GM23248 (cell line): Measurements from ENCODE around the gene OXT. TPM values are rescaled to one million over a fixed set of nuclear protein-coding genes. Genes with fewer than 3 reads are reported as not detected.
A peak's percentile ranks its signal among the peaks of the same experiment; 100 is the strongest.

ENCODE experiments used
- DNase-seq: peaks from one replicate; pipeline ENCODE4 v3.0.0-alpha.2; 2015
- H2AFZ ChIP-seq: fragments of 200-600 bp; sonication (generic); 2 replicates; pipeline ENCODE4 v1.6.1; 2016; ENCODE audit warnings: antibody characterized with exemption
- H3F3A ChIP-seq: fragments of 200-600 bp; sonication (generic); 2 replicates; pipeline ENCODE4 v1.6.1; 2016; ENCODE audit warnings: mild to moderate bottlenecking, antibody characterized with exemption, mixed run types; ENCODE audit not compliant: insufficient read depth
- H3K27ac ChIP-seq: fragments of 200-600 bp; sonication (generic); 2 replicates; pipeline ENCODE4 v1.5.1; 2016; ENCODE audit warnings: mild to moderate bottlenecking
- H3K27me3 ChIP-seq: fragments of 200-600 bp; sonication (generic); replicated peaks from 2 replicates; pipeline ENCODE4 v1.6.1; 2016; ENCODE audit warnings: mild to moderate bottlenecking; ENCODE audit not compliant: insufficient read depth
- H3K36me3 ChIP-seq: fragments of 200-600 bp; sonication (generic); 2 replicates; pipeline ENCODE4 v1.6.1; 2016; ENCODE audit warnings: low read depth, mild to moderate bottlenecking
- H3K4me1 ChIP-seq: fragments of 200-600 bp; sonication (generic); 2 replicates; pipeline ENCODE4 v1.6.1; 2016; ENCODE audit warnings: mild to moderate bottlenecking; ENCODE audit not compliant: insufficient read depth
- H3K4me2 ChIP-seq: fragments of 200-600 bp; sonication (generic); one replicate; pipeline ENCODE4 v1.6.1; 2016; ENCODE audit warnings: mild to moderate bottlenecking; ENCODE audit not compliant: unreplicated experiment
- H3K4me3 ChIP-seq: fragments of 200-600 bp; sonication (generic); 2 replicates; pipeline ENCODE4 v1.5.1; 2016; ENCODE audit warnings: mild to moderate bottlenecking
- H3K79me2 ChIP-seq: fragments of 200-600 bp; sonication (generic); 2 replicates; pipeline ENCODE4 v1.6.1; 2016; ENCODE audit warnings: mild to moderate bottlenecking; ENCODE audit not compliant: insufficient read depth
- H3K9ac ChIP-seq: fragments of 200-600 bp; sonication (generic); 2 replicates; pipeline ENCODE4 v1.6.1; 2016; ENCODE audit warnings: mild to moderate bottlenecking
- H3K9me2 ChIP-seq: fragments of 200-600 bp; sonication (generic); 2 replicates; pipeline ENCODE4 v1.6.1; 2016; ENCODE audit warnings: mixed run types, mild to moderate bottlenecking, moderate library complexity; ENCODE audit not compliant: insufficient read depth
- H3K9me3 ChIP-seq: fragments of 200-600 bp; sonication (generic); one replicate; pipeline ENCODE4 v1.6.1; 2017; ENCODE audit warnings: low read depth
- H4K20me1 ChIP-seq: fragments of 200-600 bp; sonication (generic); 2 replicates; pipeline ENCODE4 v1.6.0; 2016; ENCODE audit not compliant: insufficient read depth
- EZH2 ChIP-seq: fragments of 200-600 bp; sonication (generic); IDR thresholded peaks from 2 replicates; pipeline ENCODE4 v1.6.1; 2018; ENCODE audit warnings: antibody characterized with exemption, mild to moderate bottlenecking; ENCODE audit not compliant: insufficient read depth, poor library complexity, severe bottlenecking
- EZH2phosphoT487 ChIP-seq: fragments of 200-600 bp; sonication (generic); IDR thresholded peaks from 2 replicates; pipeline ENCODE4 v1.6.1; 2018; ENCODE audit warnings: antibody characterized with exemption, moderate library complexity, mild to moderate bottlenecking, low read depth; ENCODE audit not compliant: insufficient read depth
- WGBS, 2 experiments: methylation state at CpG; one replicate each; pipeline ENCODE4 v1.1.6; 2015 to 2017; ENCODE audit warnings: low lambda C conversion rate in 2 of 2, low coverage in 1 of 2; ENCODE audit errors: missing lambda C conversion rate in 2 of 2; 5-methylcytosine and 5-hydroxymethylcytosine counted together
- in situ Hi-C: fragments of 300-500 bp; cut with MboI; formaldehyde crosslinking; loops from 2 replicates; pipeline ENCODE4 v1.15.0; 2020
- polyA plus RNA-seq: library from polyadenylated mRNA; unstranded; fragments of >200 nt; fragmentation: Nextera tagmentation; extraction: Ambion mirVana; gene quantifications from 2 replicates; pipeline ENCODE4 v1.2.1, GENCODE V29; 2016
- total RNA-seq: library from RNA; depleted of rRNA; stranded (reverse); fragments of >200 nt; shearing (Covaris generic); gene quantifications from 2 replicates; pipeline ENCODE4 v1.2.3, GENCODE V29; 2014; rRNA removed

The OXT gene
- total and polyA plus RNA-seq, 2 experiments from 2014 or later, result 0.40 TPM; not detected in 1

- Histone ChIP-seq H3K36me3 (no peaks in the 10 kb centered on the region), H3K27me3 (no peaks in the 10 kb centered on the region), H3K9me2 (no peaks in the 10 kb centered on the region), H2AFZ (no peak overlapping the region), H3K4me2 (no peak overlapping the region), H3K79me2 (no peaks in the 10 kb centered on the region), H4K20me1 (no peaks in the 10 kb centered on the region), H3K9me3 (no peaks in the 10 kb centered on the region), H3K4me1 (no peaks in the 10 kb centered on the region), H3K27ac (no peak overlapping the region), H3F3A (no peaks in the 10 kb centered on the region), H3K9ac (no peak overlapping the region), H3K4me3 (no peak overlapping the region)
- TF ChIP-seq EZH2phosphoT487, result no peak
- no peak for TF ChIP-seq EZH2
- 56 to 61% methylated on average over 5 of the region's 5 CpGs for WGBS, 2 experiments
- peak; percentile 18 for DNase-seq
- in situ Hi-C loops, result no loop called here
Observed at GRCh38 chr20:3119044-3119443, 47.6 kb downstream of the OXT start.

DNA sequence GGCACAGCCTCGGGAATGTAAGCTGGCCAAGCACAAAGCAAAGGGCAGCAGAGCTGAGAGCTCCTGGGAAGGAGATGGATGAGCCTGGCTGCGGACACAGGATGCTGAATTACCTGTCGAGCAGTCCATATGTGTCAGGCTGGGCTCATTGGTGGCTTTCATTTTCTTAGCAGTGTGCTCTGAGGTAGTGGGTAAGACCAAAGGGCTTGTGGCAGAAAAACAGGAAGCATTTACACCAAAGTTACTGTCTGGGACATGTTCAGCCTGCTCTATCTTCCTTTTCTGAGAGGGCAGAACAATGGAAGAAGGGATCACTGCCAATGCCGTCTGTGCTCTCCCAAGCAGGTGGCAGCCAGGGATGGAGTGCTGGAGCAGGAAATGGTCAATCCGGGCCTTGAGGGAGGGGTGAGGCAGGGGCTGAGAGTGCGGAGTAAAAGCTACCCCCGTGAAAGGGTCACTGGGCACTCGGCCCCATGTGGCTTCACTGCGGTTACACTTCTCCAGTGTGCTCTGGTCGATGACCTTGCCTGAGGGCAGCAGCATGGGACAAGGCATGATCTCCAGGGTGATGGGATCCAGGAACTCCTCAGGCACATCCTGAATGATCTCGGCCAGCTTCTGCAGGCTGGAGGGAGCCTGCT is 50.0 kb downstream of the OXT start:
- H3K4me1 ChIP-seq, result no peaks in the 10 kb centered on the region
- H2AFZ ChIP-seq, result no peak overlapping the region
- DNase-seq, result no peak
- H3K36me3 ChIP-seq, result no peaks in the 10 kb centered on the region
- H3F3A ChIP-seq, result no peaks in the 10 kb centered on the region
- H3K79me2 ChIP-seq, result no peaks in the 10 kb centered on the region
- TF ChIP-seq EZH2 (no peak), EZH2phosphoT487 (no peak)
- no peak overlapping the region for H3K27ac ChIP-seq
- no peaks in the 10 kb centered on the region for H3K9me3 ChIP-seq
- in situ Hi-C loops, result no loop called here
- no peak overlapping the region for H3K4me3 ChIP-seq
- H3K9me2 ChIP-seq, result no peaks in the 10 kb centered on the region
- no peak overlapping the region for H3K9ac ChIP-seq
- H4K20me1 ChIP-seq, result no peaks in the 10 kb centered on the region
- no peak overlapping the region for H3K4me2 ChIP-seq
- 90 to 95% methylated on average over 11 of the region's 11 CpGs for WGBS, 2 experiments
- H3K27me3 ChIP-seq, result no peaks in the 10 kb centered on the region

Other genes with a start within 250 kb of the OXT start
- gene PCED1A, start 231.0 kb upstream of the OXT start, total RNA-seq, result 36.8 and 39.2 TPM in 2 replicates
- 17.3 and 20.7 TPM in 2 replicates for gene PCED1A, start 231.0 kb upstream of the OXT start, polyA plus RNA-seq
- gene VPS16, start 230.9 kb upstream of the OXT start, total RNA-seq, result 35.2 and 36.2 TPM in 2 replicates
- 23.0 and 24.2 TPM in 2 replicates for gene VPS16, start 230.9 kb upstream of the OXT start, polyA plus RNA-seq
- 27.4 and 50.8 TPM in 2 replicates for gene PTPRA, start 198.1 kb upstream of the OXT start, total RNA-seq
- gene PTPRA, start 198.1 kb upstream of the OXT start, polyA plus RNA-seq, result 37.4 and 37.9 TPM in 2 replicates
- not detected in 2 replicates for gene GNRH2, start 28.0 kb upstream of the OXT start, total RNA-seq
- not detected in 2 replicates for gene GNRH2, start 28.0 kb upstream of the OXT start, polyA plus RNA-seq
- 24.2 and 48.2 TPM in 2 replicates for gene MRPS26, start 25.6 kb upstream of the OXT start, total RNA-seq
- 44.5 and 48.2 TPM in 2 replicates for gene MRPS26, start 25.6 kb upstream of the OXT start, polyA plus RNA-seq
- not detected in 2 replicates for gene AVP, start 13.1 kb downstream of the OXT start, total RNA-seq
- gene AVP, start 13.1 kb downstream of the OXT start, polyA plus RNA-seq, result not detected in 2 replicates
- gene FASTKD5, start 88.2 kb downstream of the OXT start, total RNA-seq, result 12.5 and 15.7 TPM in 2 replicates
- gene FASTKD5, start 88.2 kb downstream of the OXT start, polyA plus RNA-seq, result 11.2 and 11.3 TPM in 2 replicates
- 3.8 and 6.4 TPM in 2 replicates for gene UBOX5, start 88.2 kb downstream of the OXT start, total RNA-seq
- gene UBOX5, start 88.2 kb downstream of the OXT start, polyA plus RNA-seq, result 5.3 and 5.8 TPM in 2 replicates
- gene LZTS3, start 101.9 kb downstream of the OXT start, total RNA-seq, result 9.0 and 12.1 TPM in 2 replicates
- gene LZTS3, start 101.9 kb downstream of the OXT start, polyA plus RNA-seq, result 3.3 and 3.9 TPM in 2 replicates
- 50.8 and 63.0 TPM in 2 replicates for gene DDRGK1, start 133.1 kb downstream of the OXT start, total RNA-seq
- 55.9 and 56.7 TPM in 2 replicates for gene DDRGK1, start 133.1 kb downstream of the OXT start, polyA plus RNA-seq
- gene ITPA, start 137.9 kb downstream of the OXT start, total RNA-seq, result 43.6 and 47.2 TPM in 2 replicates
- 63.8 and 72.4 TPM in 2 replicates for gene ITPA, start 137.9 kb downstream of the OXT start, polyA plus RNA-seq
- 0.63 and 0.65 TPM in 2 replicates for gene SLC4A11, start 167.6 kb downstream of the OXT start, total RNA-seq
- gene SLC4A11, start 167.6 kb downstream of the OXT start, polyA plus RNA-seq, result 1.1 and 1.2 TPM in 2 replicates